Left lung (tissue), 10 donors: ENCODE results near the gene RANBP2. TPM values are rescaled to one million over a fixed set of nuclear protein-coding genes. Genes with fewer than 3 reads are reported as not detected.

Experiments
- ATAC-seq: fragments of 200-7000 bp; cut with Tn5 transposase; one replicate; pipeline ENCODE4 v1.9.1; 2020; ENCODE audit warnings: moderate library complexity
- DNase-seq, 4 donors: peaks; one replicate each; pipeline ENCODE4 v3.0.0-alpha.2; 2013 to 2020
- H3K27ac ChIP-seq, 2 donors: fragments of 200-600 bp; sonication (generic) in 1 of 2; one replicate each; pipeline versions ENCODE4 v1.5.0 to v1.8.0; 2020 to 2021
- H3K27me3 ChIP-seq, 2 donors: fragments of 200-600 bp; sonication (generic) in 1 of 2; one replicate each; pipeline versions ENCODE4 v1.5.0 to v1.8.0; 2020 to 2021
- H3K36me3 ChIP-seq, 2 donors: fragments of 200-600 bp; sonication (generic) in 1 of 2; one replicate each; pipeline versions ENCODE4 v1.5.0 to v1.8.0; 2020 to 2021
- H3K4me1 ChIP-seq, 2 donors: fragments of 200-600 bp; one replicate each; pipeline ENCODE4 v1.8.0; 2021
- H3K4me3 ChIP-seq, 2 donors: fragments of 200-600 bp; sonication (generic) in 1 of 2; one replicate each; pipeline versions ENCODE4 v1.5.0 to v1.8.0; 2020 to 2021; ENCODE audit warnings: mild to moderate bottlenecking in 1 of 2
- H3K9me3 ChIP-seq, 2 donors: fragments of 200-600 bp; sonication (generic) in 1 of 2; one replicate each; pipeline versions ENCODE4 v1.5.0 to v1.8.0; 2020 to 2021
- CTCF ChIP-seq, 2 donors: fragments of 200-600 bp; sonication (generic) in 1 of 2; IDR thresholded peaks; one replicate each; pipeline versions ENCODE4 v1.5.0 to v1.8.0; 2021; ENCODE audit warnings: antibody characterized with exemption in 2 of 2
- intact Hi-C, 2 donors: fragments of 100-400 bp; cut with DNase I; formaldehyde crosslinking; loops; one replicate each; pipeline versions ENCODE4 v1.11.2 to v1.14.2; 2022
- polyA plus RNA-seq, 6 donors: library from polyadenylated mRNA; unstranded; fragments of 120-200 nt; gene quantifications; one replicate each; pipeline ENCODE4 v1.2.1, GENCODE V29; 2013; ENCODE audit not compliant: insufficient read length in 6 of 6
- total RNA-seq, 2 donors: library from RNA; stranded (reverse); fragmentation: NEBNext Ultra II Directional; extraction: Animal tissue kit (Norgen Biotek cat#: 25700); gene quantifications; one replicate each; pipeline ENCODE4 v1.2.1, GENCODE V29; 2021
- donor health status: DM: no; HTN: yes; CAD: no.
- donor health status: DM: no; HTN: no; CAD: no.

Gene RANBP2
- total and polyA plus RNA-seq, 8 donors, result 49.1 to 68.2 (median 63.2) TPM

GRCh38 chr2:108823286-108823685, 104.0 kb downstream of the RANBP2 start:
- peak; percentile 36 for ATAC-seq
- H3K27ac ChIP-seq, result no peak overlapping the region
- intact Hi-C loops, result no loop called here
- peaks cover 0 to 19% of the 10 kb centered on the region in 2 donors for H3K9me3 ChIP-seq
- TF ChIP-seq CTCF (IDR thresholded peaks at IDR 0.05), result no peak
- H3K4me3 ChIP-seq, result no peak overlapping the region
- DNase-seq, result no peak
- no peaks in the 10 kb centered on the region for H3K4me1 ChIP-seq
- H3K36me3 ChIP-seq, result peaks cover 0 to 13% of the 10 kb centered on the region in 2 donors
- no peaks in the 10 kb centered on the region for H3K27me3 ChIP-seq

GRCh38 chr2:108824316-108825070, 105.2 kb downstream of the RANBP2 start:
- Histone ChIP-seq H3K4me1 (no peaks in the 10 kb centered on the region), H3K9me3 (peaks cover 0 to 15% of the 10 kb centered on the region in 2 donors), H3K36me3 (peaks cover 0 to 8% of the 10 kb centered on the region in 2 donors), H3K27me3 (no peaks in the 10 kb centered on the region), H3K4me3 (no peak overlapping the region), H3K27ac (no peak overlapping the region)
- no peak for TF ChIP-seq CTCF (IDR thresholded peaks at IDR 0.05)
- ATAC-seq (no peak), DNase-seq (no peak)
- intact Hi-C loops, result no loop called here

GRCh38 chr2:108825254-108825653, 106.0 kb downstream of the RANBP2 start:
- no peak for DNase-seq
- peaks cover 0 to under 1% of the 10 kb centered on the region in 2 donors for H3K36me3 ChIP-seq
- peak; percentile 36 for ATAC-seq
- no peaks in the 10 kb centered on the region for H3K27me3 ChIP-seq
- no peaks in the 10 kb centered on the region for H3K4me1 ChIP-seq
- intact Hi-C loops, result no loop called here
- no peak for TF ChIP-seq CTCF (IDR thresholded peaks at IDR 0.05)
- H3K9me3 ChIP-seq, result peaks cover 0 to 7% of the 10 kb centered on the region in 2 donors
- no peak overlapping the region for H3K4me3 ChIP-seq
- no peak overlapping the region for H3K27ac ChIP-seq

- Histone ChIP-seq H3K27ac (no peak overlapping the region), H3K4me3 (no peak overlapping the region), H3K27me3 (no peaks in the 10 kb centered on the region), H3K9me3 (peaks cover 0 to 2% of the 10 kb centered on the region in 2 donors), H3K4me1 (no peaks in the 10 kb centered on the region), H3K36me3 (no peaks in the 10 kb centered on the region)
- intact Hi-C loops, result no loop called here
- DNase-seq, result no peak
- no peak for TF ChIP-seq CTCF (IDR thresholded peaks at IDR 0.05)
- peak; percentile 48 for ATAC-seq
Observed at GRCh38 chr2:108825736-108826135, 106.5 kb downstream of the RANBP2 start.

- no peak for DNase-seq
- intact Hi-C loops, result no loop called here
- H3K36me3 ChIP-seq, result no peaks in the 10 kb centered on the region
- peaks cover 0 to 3% of the 10 kb centered on the region in 2 donors for H3K4me1 ChIP-seq
- no peak for TF ChIP-seq CTCF (IDR thresholded peaks at IDR 0.05)
- H3K9me3 ChIP-seq, result no peaks in the 10 kb centered on the region
- H3K27ac ChIP-seq, result no peak overlapping the region
- H3K27me3 ChIP-seq, result no peaks in the 10 kb centered on the region
- ATAC-seq, result no peak
- H3K4me3 ChIP-seq, result no peak overlapping the region
Observed at GRCh38 chr2:108829578-108830310, 110.5 kb downstream of the RANBP2 start.
